HL-60/S4 treated with phorbol 12-myristate 13-acetate at 8.2 ng/mL for 4 days and 3 days (cell line): Measurements from ENCODE around the gene HDAC11.

Experiments
- in situ Hi-C: fragments of 300-500 bp; cut with MboI; formaldehyde crosslinking; loops from 2 replicates; pipeline ENCODE4 v1.15.0; 2022; ENCODE audit warnings: low sequenced_read_pairs

Gene HDAC11

DNA sequence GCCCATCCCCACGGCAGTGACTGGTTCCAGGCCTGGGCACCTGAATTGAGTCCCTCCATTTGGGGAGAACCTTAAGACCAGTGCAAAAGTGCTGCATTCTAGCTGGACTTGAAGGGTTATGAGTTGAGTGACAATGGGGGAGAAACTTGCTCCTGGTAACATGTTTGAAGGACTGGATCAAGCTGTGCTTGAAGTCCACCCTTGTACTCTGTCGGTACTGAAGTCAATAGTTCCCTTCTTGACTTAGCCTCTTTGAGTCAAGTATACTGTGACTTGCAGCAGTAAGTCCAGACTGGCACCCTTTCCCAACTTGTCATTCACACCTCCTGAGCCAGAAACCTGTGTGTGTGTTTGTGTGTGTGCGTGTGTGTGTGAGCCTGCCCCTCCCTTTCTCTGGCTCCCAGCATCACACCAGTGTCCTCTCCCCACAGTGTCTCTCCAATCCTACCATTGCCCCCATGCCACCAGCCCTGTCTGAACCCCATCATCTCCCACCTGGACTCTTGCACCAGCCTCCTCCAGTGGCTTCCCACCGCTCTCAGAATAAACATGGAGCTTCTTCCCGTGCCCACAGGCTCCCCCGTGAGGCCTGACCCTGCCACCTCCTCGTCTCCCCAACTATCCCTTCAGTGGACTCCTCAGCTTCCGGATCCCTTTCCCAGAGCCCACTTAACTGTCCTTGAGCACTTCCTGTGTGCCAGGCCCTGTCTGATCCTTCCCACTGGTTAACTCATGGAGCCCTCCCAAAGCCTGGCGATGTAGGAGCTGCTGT, 58.6 kb downstream of the HDAC11 start:
- in situ Hi-C loops = no loop called here

- in situ Hi-C loops = no loop called here
These were observed 59.2 kb downstream of the HDAC11 start for GRCh38 chr3:13539292-13539638.

DNA sequence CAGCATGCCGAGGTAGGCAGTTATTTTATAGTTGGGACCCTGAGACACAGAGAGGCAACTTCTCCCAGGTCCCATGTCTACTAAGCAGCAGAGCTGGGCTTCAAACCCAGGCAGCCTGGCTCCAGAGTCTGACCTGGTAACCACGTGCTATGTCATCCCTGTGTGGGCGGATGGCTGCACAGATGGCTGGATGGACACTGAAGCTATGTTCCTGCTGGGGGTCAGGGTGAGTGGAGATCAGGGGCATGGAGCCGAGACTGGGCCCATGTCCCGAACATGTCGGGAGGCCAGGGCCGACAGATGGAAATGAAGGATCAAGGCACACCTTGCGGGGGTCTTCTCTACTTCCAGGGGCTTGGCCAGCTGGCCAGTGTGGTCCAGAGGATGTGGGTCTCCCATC, 59.6 kb downstream of the HDAC11 start:
- in situ Hi-C loops = no loop called here

DNA sequence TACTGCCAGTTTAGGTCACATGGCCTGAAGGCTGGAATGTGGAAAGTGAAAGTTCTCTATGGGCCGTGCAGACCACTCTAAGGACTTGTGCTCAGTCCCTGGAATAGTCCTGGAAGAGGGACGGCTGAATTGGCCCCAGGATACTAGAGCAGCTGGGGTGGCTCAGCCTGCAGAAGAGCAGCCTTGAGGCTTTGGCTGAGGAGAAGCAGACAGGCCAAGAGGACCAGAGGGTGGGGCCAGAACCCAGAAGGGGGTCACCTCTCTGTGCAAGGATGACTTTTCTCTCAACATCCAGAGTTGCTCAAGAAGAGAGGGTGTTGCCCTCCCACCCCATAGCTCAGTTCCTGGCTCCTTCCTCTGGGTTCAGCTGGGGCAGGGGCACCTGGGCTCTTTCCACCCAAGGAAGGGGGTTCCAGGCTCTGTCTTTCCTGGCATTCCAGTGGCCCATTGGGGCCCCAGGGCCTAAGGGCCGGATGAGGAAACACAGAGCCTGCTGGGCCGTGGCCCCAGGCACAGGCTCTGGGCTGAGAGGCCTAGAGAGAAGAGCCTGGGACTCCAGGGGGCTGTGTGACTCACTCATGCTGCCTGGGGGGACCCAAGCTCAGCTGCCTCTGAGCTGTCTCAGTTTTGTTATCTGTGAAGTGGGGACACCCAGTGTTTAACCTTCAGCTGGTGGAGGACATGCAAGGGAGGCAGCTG, 60.3 kb downstream of the HDAC11 start:
- in situ Hi-C loops = no loop called here

DNA sequence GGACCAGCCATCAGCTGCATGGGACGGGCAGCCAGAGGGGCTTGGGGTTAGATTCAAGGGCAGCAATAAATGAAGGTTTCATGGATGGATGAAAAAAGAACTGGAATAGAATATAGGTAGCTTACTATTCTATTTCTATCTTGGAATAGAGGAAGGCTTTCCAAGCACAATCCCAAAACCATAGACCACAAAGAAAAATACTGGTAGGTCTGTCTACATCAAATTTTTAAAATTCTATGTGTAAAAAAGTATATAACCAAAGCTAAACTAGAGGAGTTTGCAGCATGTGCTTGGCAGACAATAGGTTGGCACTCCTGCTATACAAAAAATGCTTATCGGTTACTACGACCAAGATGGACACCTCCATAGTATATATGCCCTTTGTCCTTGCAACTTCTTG, 61.6 kb downstream of the HDAC11 start:
- in situ Hi-C loops = no loop called here

GRCh38 chr3:13542142-13542541, 62.0 kb downstream of the HDAC11 start:
- in situ Hi-C loops = no loop called here

GRCh38 chr3:13543253-13543652, 63.1 kb downstream of the HDAC11 start:
- in situ Hi-C loops = no loop called here

DNA sequence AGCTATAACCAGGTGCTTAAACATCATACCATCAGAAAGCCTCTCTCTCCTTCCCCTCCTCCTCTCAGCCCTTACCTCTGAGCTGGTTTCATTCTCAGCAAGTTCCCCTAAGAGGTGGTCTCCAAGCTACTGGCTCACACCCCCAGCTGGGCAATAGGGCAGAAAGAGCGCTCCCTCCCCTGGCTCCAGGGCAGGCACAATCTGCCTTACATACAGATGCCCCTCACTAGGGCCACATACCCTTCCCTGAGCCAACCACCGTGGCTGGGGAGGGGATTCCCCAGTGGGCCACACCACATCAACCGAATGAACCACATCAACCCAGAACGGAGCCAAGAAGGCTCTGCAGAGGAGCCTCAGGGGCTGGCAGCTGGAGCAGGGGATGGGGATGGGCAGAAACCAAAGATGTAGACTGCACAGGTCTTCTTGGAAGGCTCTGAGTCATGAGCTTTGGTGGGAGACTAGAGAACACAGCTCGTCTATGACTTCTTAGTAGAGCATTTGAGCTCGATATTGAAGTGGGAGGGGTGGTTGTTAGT, 64.3 kb downstream of the HDAC11 start:
- in situ Hi-C loops = no loop called here

GRCh38 chr3:13544951-13545651, 65.0 kb downstream of the HDAC11 start:
- in situ Hi-C loops = no loop called here

DNA sequence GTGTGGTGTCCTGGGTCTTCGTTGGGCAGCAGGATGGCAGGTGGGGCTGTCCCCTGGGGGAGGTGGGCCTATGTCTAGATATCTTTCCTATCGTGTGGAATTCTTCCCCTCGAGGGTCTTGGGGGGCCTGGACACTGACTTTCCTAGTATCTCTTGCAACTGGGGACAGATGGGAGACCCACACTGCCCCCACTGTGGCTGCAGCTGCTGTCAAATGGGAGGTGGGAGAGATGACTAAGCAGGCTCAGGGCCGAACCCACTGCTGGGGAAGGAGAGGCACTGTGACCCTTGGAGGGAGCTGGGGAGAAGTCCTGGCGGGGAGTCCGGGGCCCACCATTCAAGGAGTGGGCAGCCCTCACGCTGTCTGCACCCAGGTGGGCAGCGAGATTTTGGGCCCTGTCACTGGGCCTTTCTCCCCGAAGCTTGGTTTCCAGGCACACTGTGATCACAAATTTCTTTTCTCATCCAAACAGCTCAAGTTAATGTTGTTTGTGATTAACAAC, 65.9 kb downstream of the HDAC11 start:
- in situ Hi-C loops = no loop called here

DNA sequence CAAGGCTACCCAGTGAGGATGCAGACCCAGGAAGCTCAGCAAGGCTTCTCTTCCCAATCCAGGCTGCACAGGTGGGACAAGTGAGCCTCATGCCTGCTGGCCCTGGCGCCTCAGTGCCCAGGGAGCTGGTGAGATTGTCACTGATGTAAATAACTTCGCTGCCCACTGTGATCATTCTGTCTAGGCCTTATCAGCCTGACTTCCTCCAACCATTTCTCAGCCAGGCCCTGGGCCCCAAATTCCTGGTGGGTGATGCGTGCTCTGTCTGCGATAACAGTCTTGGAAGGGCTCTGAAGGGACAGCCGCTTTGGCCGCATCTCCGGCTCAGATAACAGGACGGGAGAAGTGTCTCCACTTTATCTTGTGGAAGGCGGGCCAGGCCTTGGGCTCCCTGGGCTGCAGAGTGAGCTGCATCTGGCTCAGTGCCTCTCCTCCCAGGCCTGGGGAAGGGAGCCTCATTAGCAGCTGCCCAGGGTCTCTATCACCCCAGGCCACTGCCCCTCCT, 66.6 kb downstream of the HDAC11 start:
- in situ Hi-C loops = no loop called here

DNA sequence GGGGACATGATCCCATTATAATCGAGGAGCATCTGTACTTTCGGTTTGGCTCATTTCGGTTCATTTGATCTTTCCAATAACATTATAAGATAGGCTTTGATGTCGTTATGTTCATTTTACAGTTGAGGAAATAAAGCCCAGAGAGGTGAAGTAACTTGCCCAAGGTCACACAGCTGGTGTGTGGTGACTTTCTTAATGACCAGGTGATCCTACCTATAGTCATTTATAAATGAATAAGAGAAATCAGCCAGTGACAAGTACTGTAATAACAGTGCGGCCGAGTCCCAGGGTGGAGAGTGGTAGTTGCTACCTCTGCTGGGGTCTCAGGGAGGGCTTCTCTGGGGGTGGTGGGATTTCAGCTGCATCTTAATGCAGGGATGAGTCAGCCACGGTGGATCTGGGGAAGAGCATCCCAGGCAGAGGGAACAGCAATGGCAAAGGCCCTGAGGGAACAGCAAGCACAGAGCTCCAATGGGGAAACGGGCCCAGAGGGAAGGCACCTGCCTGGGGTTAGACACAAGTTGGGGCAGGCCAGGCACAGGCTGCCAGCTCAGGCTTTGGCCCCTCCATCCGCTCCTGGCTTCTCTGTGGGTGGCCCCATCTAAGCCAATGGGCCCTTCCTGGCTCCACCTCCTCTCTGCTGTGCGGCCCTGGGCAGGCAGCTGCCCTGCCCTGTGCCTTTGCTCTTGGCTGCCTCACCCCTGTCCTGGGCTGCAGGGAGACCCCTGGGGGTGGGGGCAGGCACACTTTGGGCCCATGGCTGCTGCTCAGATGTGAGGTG, 67.7 kb downstream of the HDAC11 start:
- in situ Hi-C loops = no loop called here

DNA sequence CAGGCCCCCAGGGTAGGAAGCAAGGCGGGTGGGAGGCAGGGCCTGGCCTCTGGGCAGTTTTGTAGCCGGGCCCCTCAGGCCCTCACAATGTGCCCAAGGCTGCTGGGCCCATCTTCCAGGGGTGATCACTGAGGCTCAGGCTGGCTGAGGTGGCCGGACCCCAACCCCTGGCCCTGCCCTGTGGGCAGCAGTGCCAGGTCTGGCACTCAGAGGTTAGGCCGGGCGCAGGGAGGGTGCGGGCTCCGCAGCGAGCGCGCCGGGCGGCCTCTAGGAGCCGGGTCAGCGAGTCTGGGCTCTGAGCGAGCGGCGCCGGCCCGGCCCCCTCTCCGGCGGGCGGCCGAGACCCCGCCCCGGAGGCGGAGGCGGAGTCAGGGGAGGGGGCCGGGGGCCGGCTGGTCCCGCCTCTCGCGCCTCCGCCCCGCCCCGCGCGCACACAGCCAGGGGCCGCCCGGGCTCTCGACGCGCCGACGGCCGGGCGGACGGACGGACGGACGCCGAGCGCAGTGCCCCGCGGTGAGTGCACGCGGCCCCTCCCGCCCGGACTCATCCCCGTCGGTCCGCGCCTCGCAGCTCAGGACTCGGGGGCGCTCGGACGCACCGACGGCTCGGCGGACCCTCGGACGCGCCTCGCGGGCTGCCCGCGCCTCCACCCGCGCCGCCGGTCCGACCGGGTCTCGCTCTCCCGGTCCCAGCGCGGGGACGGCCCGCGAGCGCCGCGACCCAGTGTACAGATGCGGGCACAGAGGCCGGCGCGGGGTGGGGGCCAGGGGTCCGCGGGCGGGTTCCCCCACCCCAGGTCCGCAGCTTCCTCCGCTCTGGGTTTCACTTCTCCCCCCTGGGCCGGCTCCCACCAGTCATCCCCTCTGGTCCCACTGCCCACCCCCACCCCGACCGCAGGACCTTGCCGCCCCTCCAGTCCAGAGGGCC, 68.9 kb downstream of the HDAC11 start, which contains the start of gene FBLN2:
Gene FBLN2 (plus strand): TSS at position 430 of the 927 bp plus-strand sequence. CDS start 21,231 bp downstream, outside the sequence.
- in situ Hi-C loops = no loop called here

GRCh38 chr3:13549623-13550422, 69.7 kb downstream of the HDAC11 start:
- in situ Hi-C loops = no loop called here

GRCh38 chr3:13550423-13550690, 70.3 kb downstream of the HDAC11 start:
- in situ Hi-C loops = no loop called here

GRCh38 chr3:13550791-13551360, 70.8 kb downstream of the HDAC11 start:
- in situ Hi-C loops = no loop called here

GRCh38 chr3:13552857-13553652, 72.9 kb downstream of the HDAC11 start:
- in situ Hi-C loops = no loop called here

DNA sequence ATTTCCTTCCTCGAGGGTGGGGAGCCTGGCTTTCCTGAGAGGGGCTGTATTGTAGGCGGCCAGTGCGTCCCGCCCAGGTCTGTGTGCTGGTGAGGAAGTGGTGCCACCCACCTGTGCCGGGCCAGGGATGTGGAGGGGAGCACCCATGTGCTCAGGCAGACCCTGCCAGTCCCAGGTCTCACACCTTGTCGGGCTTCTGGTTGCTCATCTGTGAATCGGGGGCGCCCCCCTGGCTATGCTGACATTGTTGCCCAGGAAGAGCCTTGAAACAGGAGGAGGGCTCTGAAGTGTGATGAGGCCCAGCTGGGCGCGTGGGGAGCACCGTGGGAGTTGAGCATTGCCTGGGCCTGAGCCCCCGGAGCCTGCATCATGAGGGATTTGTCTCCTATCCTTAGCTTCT, 73.6 kb downstream of the HDAC11 start:
- in situ Hi-C loops = no loop called here
